OCI-LY3 (cell line): ENCODE results near the gene RAB7A.

Experiments used
- CTCF ChIP-seq: fragments of 200-600, 300-600 bp; sonication (generic); IDR thresholded peaks from 2 replicates; pipeline ENCODE4 v1.5.1; 2014; ENCODE audit warnings: antibody characterized with exemption, low read length, low read depth
- EZH2phosphoT487 ChIP-seq: fragments of 200-600 bp; shearing (Covaris generic); IDR thresholded peaks from 2 replicates; pipeline ENCODE4 v1.6.1; 2018; ENCODE audit warnings: antibody characterized with exemption, mixed run types, low read depth

GRCh38 chr3:128709506-128710210 is 16.3 kb upstream of the RAB7A start:
- TF ChIP-seq CTCF (no peak), EZH2phosphoT487 (no peak)
